SK-N-MC (cell line): ENCODE data around the gene SNF8.
A peak's percentile ranks its signal among the peaks of the same experiment; 100 is the strongest.

ENCODE experiments used
- DNase-seq: peaks from one replicate; pipeline ENCODE4 v3.0.0-alpha.2; 2011; ENCODE audit warnings: low read depth, low spot score
- H3K27ac ChIP-seq: fragments of 200-600 bp; sonication (generic); 2 replicates; pipeline ENCODE4 v1.5.1; 2016; ENCODE audit warnings: mixed run types
- H3K36me3 ChIP-seq: fragments of 200-600 bp; sonication (generic); 2 replicates; pipeline ENCODE4 v1.6.1; 2017; ENCODE audit warnings: antibody characterized with exemption, low read length, mixed read lengths; ENCODE audit not compliant: insufficient read depth
- H3K4me3 ChIP-seq: fragments of 200-600 bp; sonication (generic); 2 replicates; pipeline ENCODE4 v1.5.1; 2016
- H3K9ac ChIP-seq: fragments of 200-600 bp; sonication (generic); 2 replicates; pipeline ENCODE4 v1.8.0; 2017; ENCODE audit warnings: mixed run types, mixed read lengths; ENCODE audit not compliant: insufficient read length
- H3K9me3 ChIP-seq: fragments of 200-600 bp; sonication (generic); 2 replicates; pipeline ENCODE4 v1.6.1; 2017; ENCODE audit warnings: low read depth, mild to moderate bottlenecking, antibody characterized with exemption, low read length, moderate library complexity, mixed read lengths
- EZH2 ChIP-seq: fragments of 200-600 bp; sonication (generic); IDR thresholded peaks from one replicate; pipeline ENCODE4 v1.6.1; 2017; ENCODE audit warnings: antibody characterized with exemption
- FOXP2 ChIP-seq: optimal IDR thresholded peaks from 2 replicates; pipeline ENCODE3; 2011; ENCODE audit warnings: mild to moderate bottlenecking, moderate library complexity; ENCODE audit not compliant: insufficient read depth; ENCODE audit errors: extremely low read length, control extremely low read depth
- POLR2AphosphoS5 ChIP-seq: IDR thresholded peaks from 2 replicates; pipeline ENCODE4 v1.6.1; 2012; ENCODE audit warnings: mild to moderate bottlenecking, low read depth, low read length, borderline replicate concordance

SNF8 gene

GRCh38 chr17:48944515-48945260, at the start of gene SNF8:
SNF8 (minus strand) TSS chr17:48944842; CDS start chr17:48944734, 108 bp downstream.
- H3K4me3 ChIP-seq = peak within 1 kb of the TSS; percentile 99
- TF ChIP-seq FOXP2 (peak; percentile 42), POLR2AphosphoS5 (peak; percentile 84), EZH2 (no peak)

GRCh38 chr17:48993951-48994350, 49.3 kb upstream of the SNF8 start:
- Histone ChIP-seq H3K9ac (peak overlapping the region; percentile 100), H3K36me3 (peaks cover 5% of the 10 kb centered on the region; the same call in 1 of the 2 replicates), H3K4me3 (peak overlapping the region; percentile 98), H3K9me3 (no peaks in the 10 kb centered on the region), H3K27ac (peak overlapping the region; percentile 100)
- TF ChIP-seq EZH2 = no peak
- no peak for TF ChIP-seq POLR2AphosphoS5
- no peak for TF ChIP-seq FOXP2
- no peak for DNase-seq

More at GRCh38 chr17:48944515-48945260, at the start of gene SNF8:
- H3K36me3 ChIP-seq = peaks cover 5% of the 10 kb centered on the region
- H3K27ac ChIP-seq = peak within 1 kb of the TSS; percentile 88
- peak within 1 kb of the TSS; percentile 96 for H3K9ac ChIP-seq
- DNase-seq = no peak
- no peaks in the 10 kb centered on the region for H3K9me3 ChIP-seq

- no peak for DNase-seq
- H3K9ac ChIP-seq = peak overlapping the region; percentile 100
- H3K9me3 ChIP-seq = no peaks in the 10 kb centered on the region
- H3K27ac ChIP-seq = peak overlapping the region; percentile 100
- no peak for TF ChIP-seq POLR2AphosphoS5
- TF ChIP-seq EZH2 = no peak
- no peak for TF ChIP-seq FOXP2
- peak overlapping the region; percentile 98 for H3K4me3 ChIP-seq
- H3K36me3 ChIP-seq = no peaks in the 10 kb centered on the region
Measured at GRCh38 chr17:48993305-48993704, 48.7 kb upstream of the SNF8 start.

GRCh38 chr17:48992444-48992843, 47.8 kb upstream of the SNF8 start:
- Histone ChIP-seq H3K27ac (peak overlapping the region; percentile 100), H3K4me3 (peak overlapping the region; percentile 73), H3K36me3 (no peaks in the 10 kb centered on the region), H3K9ac (peak overlapping the region; percentile 100), H3K9me3 (no peaks in the 10 kb centered on the region)
- no peak for DNase-seq
- no peak for TF ChIP-seq FOXP2
- no peak for TF ChIP-seq EZH2
- no peak for TF ChIP-seq POLR2AphosphoS5

- peak overlapping the region; percentile 100 for H3K9ac ChIP-seq
- no peaks in the 10 kb centered on the region for H3K9me3 ChIP-seq
- TF ChIP-seq FOXP2 = no peak
- TF ChIP-seq POLR2AphosphoS5 = no peak
- TF ChIP-seq EZH2 = no peak
- no peaks in the 10 kb centered on the region for H3K36me3 ChIP-seq
- peak overlapping the region; percentile 100 for H3K27ac ChIP-seq
- no peak for DNase-seq
- peak overlapping the region; percentile 73 for H3K4me3 ChIP-seq
Measured at GRCh38 chr17:48990882-48991357, 46.3 kb upstream of the SNF8 start.

GRCh38 chr17:48989100-48989499, 44.5 kb upstream of the SNF8 start:
- no peak for TF ChIP-seq FOXP2
- TF ChIP-seq POLR2AphosphoS5 = no peak
- no peak for TF ChIP-seq EZH2
- Histone ChIP-seq H3K4me3 (no peak overlapping the region), H3K36me3 (no peaks in the 10 kb centered on the region), H3K9me3 (no peaks in the 10 kb centered on the region), H3K27ac (peak overlapping the region; percentile 100; the same call in 1 of the 2 replicates), H3K9ac (no peak overlapping the region)
- DNase-seq = no peak

GRCh38 chr17:48985436-48986245, 41.0 kb upstream of the SNF8 start:
- DNase-seq = no peak
- peaks cover 4% of the 10 kb centered on the region; the same call in 1 of the 2 replicates for H3K9me3 ChIP-seq
- no peak overlapping the region for H3K4me3 ChIP-seq
- TF ChIP-seq EZH2 = no peak
- no peak for TF ChIP-seq POLR2AphosphoS5
- no peak for TF ChIP-seq FOXP2
- H3K27ac ChIP-seq = peak overlapping the region; percentile 90
- H3K9ac ChIP-seq = no peak overlapping the region
- H3K36me3 ChIP-seq = no peaks in the 10 kb centered on the region

GRCh38 chr17:48981927-48982539, 37.4 kb upstream of the SNF8 start:
- peak; percentile 88 for DNase-seq
- Histone ChIP-seq H3K36me3 (no peaks in the 10 kb centered on the region), H3K4me3 (no peak overlapping the region), H3K9me3 (peaks cover 4% of the 10 kb centered on the region; the same call in 1 of the 2 replicates), H3K27ac (peak overlapping the region; percentile 96), H3K9ac (no peak overlapping the region)
- no peak for TF ChIP-seq EZH2
- peak; percentile 59; the same call in 1 of the 2 replicates for TF ChIP-seq POLR2AphosphoS5
- no peak for TF ChIP-seq FOXP2
